Measurements from ENCODE around the gene CRTC1. TPM values are rescaled to one million over a fixed set of nuclear protein-coding genes. Genes with fewer than 3 reads are reported as not detected.
A peak's percentile ranks its signal among the peaks of the same experiment; 100 is the strongest.

CRTC1 gene
- total and polyA plus RNA-seq, 4 donors = 1.5 to 3.5 (median 1.9) TPM

DNA sequence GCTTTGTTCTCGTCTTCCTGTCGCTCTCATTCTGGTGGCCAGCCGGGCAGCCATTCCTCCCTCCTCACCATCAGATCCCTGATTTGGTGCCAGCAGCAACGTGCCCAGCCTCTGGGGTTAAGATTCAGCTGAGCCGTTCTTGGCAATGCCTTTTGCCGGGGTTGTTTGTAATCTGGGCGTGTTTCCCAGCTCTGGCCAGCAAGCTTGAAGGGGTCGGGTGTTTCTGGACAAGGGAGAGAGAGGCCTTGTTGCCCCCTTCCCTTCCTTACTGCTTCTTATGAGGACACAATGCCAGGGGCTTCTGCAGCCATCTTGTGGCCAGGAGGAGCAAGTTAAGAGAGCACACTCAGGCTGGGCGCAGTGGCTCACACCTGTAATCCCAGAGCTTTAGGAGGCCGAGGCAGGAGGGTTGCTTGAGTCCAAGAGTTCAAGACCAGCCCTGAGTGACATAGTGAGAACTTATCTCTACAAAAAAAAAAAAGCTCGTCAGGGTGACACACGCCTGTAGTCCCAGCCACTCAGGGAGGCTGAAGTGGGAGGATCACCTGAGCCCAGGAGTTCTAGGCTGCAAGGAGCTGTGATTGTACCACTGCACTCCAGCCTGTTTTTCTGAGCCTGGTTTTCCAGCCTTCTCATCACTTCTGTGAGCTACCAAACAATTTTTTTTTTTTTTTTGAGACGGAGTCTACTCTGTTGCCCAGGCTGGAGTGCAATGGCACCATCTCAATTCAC is 10.7 kb upstream of the CRTC1 start (continued):
- TF ChIP-seq, protein P1, sequence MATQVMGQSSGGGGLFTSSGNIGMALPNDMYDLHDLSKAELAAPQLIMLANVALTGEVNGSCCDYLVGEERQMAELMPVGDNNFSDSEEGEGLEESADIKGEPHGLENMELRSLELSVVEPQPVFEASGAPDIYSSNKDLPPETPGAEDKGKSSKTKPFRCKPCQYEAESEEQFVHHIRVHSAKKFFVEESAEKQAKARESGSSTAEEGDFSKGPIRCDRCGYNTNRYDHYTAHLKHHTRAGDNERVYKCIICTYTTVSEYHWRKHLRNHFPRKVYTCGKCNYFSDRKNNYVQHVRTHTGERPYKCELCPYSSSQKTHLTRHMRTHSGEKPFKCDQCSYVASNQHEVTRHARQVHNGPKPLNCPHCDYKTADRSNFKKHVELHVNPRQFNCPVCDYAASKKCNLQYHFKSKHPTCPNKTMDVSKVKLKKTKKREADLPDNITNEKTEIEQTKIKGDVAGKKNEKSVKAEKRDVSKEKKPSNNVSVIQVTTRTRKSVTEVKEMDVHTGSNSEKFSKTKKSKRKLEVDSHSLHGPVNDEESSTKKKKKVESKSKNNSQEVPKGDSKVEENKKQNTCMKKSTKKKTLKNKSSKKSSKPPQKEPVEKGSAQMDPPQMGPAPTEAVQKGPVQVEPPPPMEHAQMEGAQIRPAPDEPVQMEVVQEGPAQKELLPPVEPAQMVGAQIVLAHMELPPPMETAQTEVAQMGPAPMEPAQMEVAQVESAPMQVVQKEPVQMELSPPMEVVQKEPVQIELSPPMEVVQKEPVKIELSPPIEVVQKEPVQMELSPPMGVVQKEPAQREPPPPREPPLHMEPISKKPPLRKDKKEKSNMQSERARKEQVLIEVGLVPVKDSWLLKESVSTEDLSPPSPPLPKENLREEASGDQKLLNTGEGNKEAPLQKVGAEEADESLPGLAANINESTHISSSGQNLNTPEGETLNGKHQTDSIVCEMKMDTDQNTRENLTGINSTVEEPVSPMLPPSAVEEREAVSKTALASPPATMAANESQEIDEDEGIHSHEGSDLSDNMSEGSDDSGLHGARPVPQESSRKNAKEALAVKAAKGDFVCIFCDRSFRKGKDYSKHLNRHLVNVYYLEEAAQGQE (IDR thresholded peaks at IDR 0.05) = no peak

DNA sequence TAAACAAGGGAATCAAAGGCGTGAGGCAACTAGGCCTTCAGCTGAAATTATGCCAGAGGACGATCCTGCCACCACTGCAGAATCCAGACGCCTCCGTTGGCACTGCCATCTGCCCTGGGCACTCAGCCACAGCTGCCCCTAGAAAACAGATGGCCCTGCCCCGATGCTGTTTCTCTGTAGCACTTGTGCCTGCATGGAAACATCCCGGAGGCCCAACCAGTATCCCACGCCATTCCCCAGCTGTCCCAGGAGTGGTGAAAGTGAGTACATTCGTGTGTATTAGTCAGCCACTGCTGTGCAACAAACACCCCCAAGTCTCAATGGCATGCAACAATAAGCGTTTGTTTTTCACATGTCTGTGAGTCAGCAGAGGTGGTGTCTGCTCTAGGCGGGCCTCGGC is 8.9 kb upstream of the CRTC1 start:
- H3K9me3 ChIP-seq (ENCODE audit: control insufficient read depth in 4 of 4, low read length in 3 of 4) = no peaks in the 10 kb centered on the region
- no peaks in the 10 kb centered on the region for H3K27me3 ChIP-seq (ENCODE audit: control insufficient read depth in 4 of 4, insufficient read depth in 4 of 4, low read length in 3 of 4)
- no peak overlapping the region for H3K9ac ChIP-seq (ENCODE audit: low read depth in 1 of 2, low read length in 2 of 2)
- H3K36me3 ChIP-seq (ENCODE audit: control insufficient read depth in 4 of 4, insufficient read depth in 3 of 4, low read depth in 1 of 4, low read length in 3 of 4) = peaks cover 0 to 4% (median 0%) of the 10 kb centered on the region in 4 donors
- H3K27ac ChIP-seq (ENCODE audit: low read depth in 1 of 2, low read length in 2 of 2) = no peak overlapping the region
- TF ChIP-seq FOXA2 (IDR thresholded peaks at IDR 0.05) = no peak
- TF ChIP-seq, protein P2, sequence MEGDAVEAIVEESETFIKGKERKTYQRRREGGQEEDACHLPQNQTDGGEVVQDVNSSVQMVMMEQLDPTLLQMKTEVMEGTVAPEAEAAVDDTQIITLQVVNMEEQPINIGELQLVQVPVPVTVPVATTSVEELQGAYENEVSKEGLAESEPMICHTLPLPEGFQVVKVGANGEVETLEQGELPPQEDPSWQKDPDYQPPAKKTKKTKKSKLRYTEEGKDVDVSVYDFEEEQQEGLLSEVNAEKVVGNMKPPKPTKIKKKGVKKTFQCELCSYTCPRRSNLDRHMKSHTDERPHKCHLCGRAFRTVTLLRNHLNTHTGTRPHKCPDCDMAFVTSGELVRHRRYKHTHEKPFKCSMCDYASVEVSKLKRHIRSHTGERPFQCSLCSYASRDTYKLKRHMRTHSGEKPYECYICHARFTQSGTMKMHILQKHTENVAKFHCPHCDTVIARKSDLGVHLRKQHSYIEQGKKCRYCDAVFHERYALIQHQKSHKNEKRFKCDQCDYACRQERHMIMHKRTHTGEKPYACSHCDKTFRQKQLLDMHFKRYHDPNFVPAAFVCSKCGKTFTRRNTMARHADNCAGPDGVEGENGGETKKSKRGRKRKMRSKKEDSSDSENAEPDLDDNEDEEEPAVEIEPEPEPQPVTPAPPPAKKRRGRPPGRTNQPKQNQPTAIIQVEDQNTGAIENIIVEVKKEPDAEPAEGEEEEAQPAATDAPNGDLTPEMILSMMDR (IDR thresholded peaks at IDR 0.05; ENCODE audit: low read depth, low read length, missing input control) = no peak
- TF ChIP-seq NR2F2 (IDR thresholded peaks at IDR 0.05) = no peak
- TF ChIP-seq HNF4A (conservative IDR thresholded peaks at IDR 0.05) = no peak
- H3K4me3 ChIP-seq (ENCODE audit: low read depth in 1 of 3, low read length in 3 of 3) = no peak overlapping the region
- H3K4me1 ChIP-seq (ENCODE audit: control insufficient read depth in 4 of 4, insufficient read depth in 4 of 4, low read length in 3 of 4) = peaks cover 1 to 6% (median 3%) of the 10 kb centered on the region in 4 donors
- 70% methylated on average over 11 of the region's 11 CpGs for WGBS
- DNase-seq (ENCODE audit: low spot score) = no peak

DNA sequence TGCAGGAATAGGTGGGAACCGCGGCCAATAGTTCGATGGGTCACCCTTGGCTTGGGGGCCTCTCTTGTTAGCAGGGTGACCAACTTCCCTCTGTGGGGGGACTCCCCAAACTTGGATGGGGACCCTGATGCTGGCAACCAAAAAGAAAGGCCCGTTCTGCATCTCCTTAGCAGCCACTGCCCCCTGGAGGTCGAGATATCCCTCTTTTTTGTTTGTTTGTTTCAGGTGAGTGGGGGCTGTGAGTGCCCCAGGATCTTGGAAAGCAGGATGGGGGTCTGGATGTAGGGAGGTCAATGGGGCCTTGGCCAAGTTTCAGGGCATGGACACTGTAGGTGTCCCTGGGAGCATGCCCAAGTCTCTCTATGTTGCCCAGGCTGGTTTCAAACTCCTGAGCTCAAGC is 7.7 kb upstream of the CRTC1 start:
- H3K9me3 ChIP-seq (ENCODE audit: control insufficient read depth in 4 of 4, low read length in 3 of 4) = no peaks in the 10 kb centered on the region
- WGBS = 57% methylated on average over 5 of the region's 5 CpGs
- peaks cover 0 to 2% (median 0%) of the 10 kb centered on the region in 4 donors for H3K36me3 ChIP-seq (ENCODE audit: control insufficient read depth in 4 of 4, insufficient read depth in 3 of 4, low read depth in 1 of 4, low read length in 3 of 4)
- H3K4me3 ChIP-seq (ENCODE audit: low read depth in 1 of 3, low read length in 3 of 3) = no peak overlapping the region
- DNase-seq (ENCODE audit: low spot score) = no peak
- no peak overlapping the region for H3K9ac ChIP-seq (ENCODE audit: low read depth in 1 of 2, low read length in 2 of 2)
- peaks cover 1 to 6% (median 3%) of the 10 kb centered on the region in 4 donors for H3K4me1 ChIP-seq (ENCODE audit: control insufficient read depth in 4 of 4, insufficient read depth in 4 of 4, low read length in 3 of 4)
- H3K27ac ChIP-seq (ENCODE audit: low read depth in 1 of 2, low read length in 2 of 2) = no peak overlapping the region
- TF ChIP-seq RXRA (IDR thresholded peaks at IDR 0.05) (no peak), RAD21 (IDR thresholded peaks at IDR 0.05) (peak; percentile 48 to 65), YY1 (IDR thresholded peaks at IDR 0.05) (no peak)
- TF ChIP-seq, protein P2 (IDR thresholded peaks at IDR 0.05; ENCODE audit: low read depth, low read length, missing input control) = no peak
- H3K27me3 ChIP-seq (ENCODE audit: control insufficient read depth in 4 of 4, insufficient read depth in 4 of 4, low read length in 3 of 4) = no peaks in the 10 kb centered on the region

All from liver (tissue), 9 donors.